K562 (cell line): Measurements from ENCODE around the gene ZNF8. TPM values are rescaled to one million over a fixed set of nuclear protein-coding genes. Genes with fewer than 3 reads are reported as not detected.
A peak's percentile ranks its signal among the peaks of the same experiment; 100 is the strongest.

ENCODE experiments used
- ATAC-seq: fragments of 200-7000 bp; cut with Tn5 transposase; 3 replicates; pipeline ENCODE4 v1.9.1; 2020; ENCODE audit warnings: moderate library complexity
- BruUV-seq: library from RNA; stranded (reverse); fragments of 400-500 nt; replicated peaks from 2 replicates; lab custom pipeline; 2021; lab: Mats Ljungman, UMichigan
- CTCF ChIA-PET: fragments of 300-600 bp; formaldehyde crosslinking; extraction: SDS; loops from one replicate; lab custom pipeline; 2021; ENCODE audit warnings: low intra/inter-chr PET ratio; lab: Yijun Ruan, JAX
- POLR2A ChIA-PET: fragments of 300-600, 350-650 bp; sonication (Branson Sonifier 250); formaldehyde crosslinking; extraction: SDS; loops from one replicate; lab custom pipeline; 2021; ENCODE audit warnings: antibody characterized with exemption, inconsistent platforms; lab: Yijun Ruan, JAX
- DNase-seq, 4 experiments: peaks; one replicate each; pipeline versions ENCODE4 v3.0.0 to v3.0.0-alpha.2; 2011 to 2018; ENCODE audit warnings: low spot score in 3 of 4, mixed read lengths in 3 of 4; ENCODE audit errors: extremely low read depth in 1 of 4
- FAIRE-seq: peaks from 2 replicates; lab custom pipeline; 2011; peaks lifted over from hg19 to GRCh38; lab: Jason Lieb, UNC
- H2AFZ ChIP-seq: 2 replicates; pipeline ENCODE4 v1.6.0; 2011; ENCODE audit warnings: low read depth, low read length, control low read depth, inconsistent platforms
- H3K27ac ChIP-seq: fragments of 200-600 bp; 3 replicates; pipeline ENCODE4 v1.8.0; 2011; ENCODE audit warnings: low read depth, mild to moderate bottlenecking, control low read depth, inconsistent platforms, low read length, moderate library complexity, mixed read lengths; ENCODE audit errors: extremely low read depth
- H3K27me3 ChIP-seq, 2 experiments: fragments of 300-600 bp in 1 of 2; 2 replicates in 1 of 2; 3 replicates in 1 of 2; pipeline versions ENCODE4 v1.6.0 to v1.8.0; 2011; ENCODE audit warnings: inconsistent platforms in 2 of 2, low read length in 2 of 2, mild to moderate bottlenecking in 1 of 2, mixed read lengths in 1 of 2, moderate library complexity in 1 of 2; ENCODE audit not compliant: control insufficient read depth in 2 of 2, insufficient read depth in 2 of 2
- H3K36me3 ChIP-seq: fragments of 300-600 bp; 3 replicates; pipeline ENCODE4 v1.8.0; 2011; ENCODE audit warnings: mild to moderate bottlenecking, low read length, inconsistent platforms; ENCODE audit not compliant: control insufficient read depth, insufficient read depth
- H3K4me1 ChIP-seq, 2 experiments: fragments of 200-600 bp in 1 of 2; replicated peaks in 1 of 2; 2 replicates in 1 of 2; 3 replicates in 1 of 2; pipeline versions ENCODE4 v1.5.1 to v1.8.0; 2011; ENCODE audit warnings: inconsistent platforms in 2 of 2, low read length in 2 of 2, mild to moderate bottlenecking in 1 of 2, mixed read lengths in 1 of 2, moderate library complexity in 1 of 2; ENCODE audit not compliant: control insufficient read depth in 2 of 2, insufficient read depth in 2 of 2
- H3K4me2 ChIP-seq: 2 replicates; pipeline ENCODE4 v1.6.1; 2011; ENCODE audit warnings: low read length, control low read depth, inconsistent platforms, mixed read lengths; ENCODE audit not compliant: insufficient read depth
- H3K4me3 ChIP-seq: fragments of 200-600 bp; sonication (generic), shearing (Covaris generic); 2 replicates; pipeline ENCODE4 v1.5.1; 2016; ENCODE audit warnings: control low read depth, inconsistent platforms
- H3K79me2 ChIP-seq: fragments of 200-600 bp; 3 replicates; pipeline ENCODE4 v1.8.0; 2011; ENCODE audit warnings: low read length, inconsistent platforms; ENCODE audit not compliant: control insufficient read depth, insufficient read depth
- H3K9ac ChIP-seq, 2 experiments: 2 replicates each; pipeline versions ENCODE4 v1.6.0 to v1.6.1; 2011; ENCODE audit warnings: low read depth in 2 of 2, low read length in 2 of 2, control low read depth in 1 of 2, inconsistent platforms in 1 of 2, mild to moderate bottlenecking in 1 of 2, mixed read lengths in 1 of 2; ENCODE audit not compliant: insufficient read depth in 1 of 2
- H3K9me1 ChIP-seq: one replicate; pipeline ENCODE4 v1.6.0; 2011; ENCODE audit warnings: inconsistent platforms, mild to moderate bottlenecking, low read length, moderate library complexity; ENCODE audit not compliant: control insufficient read depth, insufficient read depth
- H3K9me3 ChIP-seq: replicated peaks from 2 replicates; pipeline ENCODE4 v1.5.1; 2011; ENCODE audit warnings: low read depth, low read length, inconsistent platforms; ENCODE audit not compliant: control insufficient read depth, insufficient read depth
- H4K20me1 ChIP-seq: replicated peaks from 2 replicates; pipeline ENCODE4 v1.6.1; 2011; ENCODE audit warnings: low read length, inconsistent platforms, mixed read lengths; ENCODE audit not compliant: control insufficient read depth, insufficient read depth
- CTCF ChIP-seq, 3 experiments: IDR thresholded peaks in 2 of 3; conservative IDR thresholded peaks in 1 of 3; 2 replicates each; pipeline ENCODE4 v1.5.1; 2011 to 2012; ENCODE audit warnings: low read length in 3 of 3, mild to moderate bottlenecking in 3 of 3, control low read depth in 2 of 3, improper control_type of control experiment in 1 of 3, inconsistent platforms in 1 of 3, low read depth in 1 of 3, mixed read lengths in 1 of 3, moderate library complexity in 1 of 3; ENCODE audit not compliant: insufficient read depth in 2 of 3
- KHSRP ChIP-seq: fragments of 450-650 bp; IDR thresholded peaks from 2 replicates; pipeline ENCODE4 v1.6.1; 2017
- MEIS2 ChIP-seq: fragments of 450-650 bp; IDR thresholded peaks from 2 replicates; pipeline ENCODE4 v1.6.1; 2014; ENCODE audit warnings: mild to moderate bottlenecking; ENCODE audit not compliant: partially characterized antibody
- PKNOX1 ChIP-seq: fragments of 450-650 bp; IDR thresholded peaks from 2 replicates; pipeline ENCODE4 v1.6.1; 2016
- ZNF639 ChIP-seq, 2 experiments: fragments of 200-800 bp in 1 of 2; sonication (Bioruptor generic) in 1 of 2; sonication (generic) in 1 of 2; formaldehyde crosslinking in 1 of 2; IDR thresholded peaks in 1 of 2; conservative IDR thresholded peaks in 1 of 2; 2 replicates each; pipeline versions ENCODE4 v1.5.0 to v1.6.1; 2016 to 2020; ENCODE audit warnings: missing compliant biosample characterization in 1 of 2, missing genetic modification characterization in 1 of 2, missing genetic modification reagents in 1 of 2
- ZNF75A ChIP-seq: fragments of 450-650 bp; formaldehyde crosslinking; IDR thresholded peaks from 2 replicates; pipeline ENCODE4 v1.4.0; 2020; ENCODE audit warnings: mild to moderate bottlenecking
- ZNF830 ChIP-seq: fragments of 250-450 bp; sonication (Bioruptor Pico); IDR thresholded peaks from 2 replicates; pipeline ENCODE4 v1.5.0; 2021; ENCODE audit warnings: mild to moderate bottlenecking
- WGBS: fragments of 100-300 bp; shearing (Covaris generic); methylation state at CpG from one replicate; pipeline ENCODE4 v1.1.6; 2016; ENCODE audit warnings: low coverage, mixed read lengths; ENCODE audit not compliant: insufficient coverage; ENCODE audit errors: missing lambda C conversion rate; 5-methylcytosine and 5-hydroxymethylcytosine counted together
- in situ Hi-C: fragments of 300-500 bp; cut with MboI; formaldehyde crosslinking; loops from 4 replicates; pipeline ENCODE4 v1.15.0; 2018; ENCODE audit warnings: inconsistent platforms, mixed read lengths
- intact Hi-C: fragments of 100-400 bp; cut with micrococcal nuclease; formaldehyde crosslinking; loops from 2 replicates; pipeline ENCODE4 v1.14.2; 2022
- polyA plus RNA-seq, 8 experiments: library from polyadenylated mRNA; depleted of rRNA in 4 of 8; stranded (reverse) in 5 of 8; unstranded in 3 of 8; fragments of >200 nt; fragmentation: Nextera tagmentation in 2 of 8; fragmentation: Illumina TruSeq in 1 of 8; extraction: Ambion mirVana in 2 of 8; extraction: Trizol in 1 of 8; gene quantifications; 2 replicates each; pipeline versions ENCODE4 v1.2.1 to v1.2.3, GENCODE V29; 2011 to 2014; ENCODE audit warnings: inconsistent platforms in 1 of 8, missing spikeins in 1 of 8
- total RNA-seq, 7 experiments: library from RNA; depleted of rRNA in 6 of 7; stranded (reverse); fragments of >200 nt in 6 of 7; fragmentation: Illumina TruSeq in 2 of 7; extraction: Trizol in 2 of 7; gene quantifications; 2 replicates each; pipeline versions ENCODE4 v1.2.1 to v1.2.3, GENCODE V29; 2011 to 2021; ENCODE audit warnings: low replicate concordance in 1 of 7
- TF ChIP-seq, protein P1 (sequence below): fragments of 250-450 bp; sonication (Bioruptor Pico); IDR thresholded peaks from 2 replicates; pipeline ENCODE4 v1.5.1; 2021; ENCODE audit warnings: mild to moderate bottlenecking
- TF ChIP-seq, protein P2 (sequence below): sonication (generic); formaldehyde crosslinking; IDR thresholded peaks from 2 replicates; pipeline ENCODE4 v1.8.1; 2023; ENCODE audit warnings: mild to moderate bottlenecking, missing genetic modification reagents

Gene ZNF8
- total and polyA plus RNA-seq, 9 of the 15 experiments (the other 6 are each of a cell fraction or from before 2014, with no cell fraction given), result 0.71 to 7.7 (median 4.7) TPM

GRCh38 chr19:58338825-58339558, 60.2 kb downstream of the ZNF8 start:
- no peak overlapping the region for H3K9ac ChIP-seq
- H3K9me1 ChIP-seq, result no peaks in the 10 kb centered on the region
- no peaks in the 10 kb centered on the region for H4K20me1 ChIP-seq
- no peak overlapping the region for H3K4me3 ChIP-seq
- WGBS, result 88% methylated on average over 30 of the region's 30 CpGs
- POLR2A ChIA-PET, result interaction anchor here (0.6 kb wide), 1 partner anchor 35 kb away, joined by 4 read pairs; no protein-coding TSS in a partner anchor
- intact Hi-C loops, result no loop called here
- TF ChIP-seq, protein P1, sequence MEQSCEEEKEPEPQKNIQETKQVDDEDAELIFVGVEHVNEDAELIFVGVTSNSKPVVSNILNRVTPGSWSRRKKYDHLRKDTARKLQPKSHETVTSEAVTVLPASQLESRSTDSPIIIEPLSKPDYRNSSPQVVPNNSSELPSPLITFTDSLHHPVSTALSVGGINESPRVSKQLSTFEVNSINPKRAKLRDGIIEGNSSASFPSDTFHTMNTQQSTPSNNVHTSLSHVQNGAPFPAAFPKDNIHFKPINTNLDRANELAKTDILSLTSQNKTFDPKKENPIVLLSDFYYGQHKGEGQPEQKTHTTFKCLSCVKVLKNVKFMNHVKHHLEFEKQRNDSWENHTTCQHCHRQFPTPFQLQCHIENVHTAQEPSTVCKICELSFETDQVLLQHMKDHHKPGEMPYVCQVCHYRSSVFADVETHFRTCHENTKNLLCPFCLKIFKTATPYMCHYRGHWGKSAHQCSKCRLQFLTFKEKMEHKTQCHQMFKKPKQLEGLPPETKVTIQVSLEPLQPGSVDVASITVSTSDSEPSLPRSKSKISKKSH, result no peak
- no peak for TF ChIP-seq ZNF639 (CRISPR knock-in tag; conservative IDR thresholded peaks at IDR 0.05 in 1 of 2, IDR thresholded peaks at IDR 0.05 in 1 of 2)
- TF ChIP-seq ZNF830 (CRISPR knock-in tag), result no peak
- TF ChIP-seq, protein P2, sequence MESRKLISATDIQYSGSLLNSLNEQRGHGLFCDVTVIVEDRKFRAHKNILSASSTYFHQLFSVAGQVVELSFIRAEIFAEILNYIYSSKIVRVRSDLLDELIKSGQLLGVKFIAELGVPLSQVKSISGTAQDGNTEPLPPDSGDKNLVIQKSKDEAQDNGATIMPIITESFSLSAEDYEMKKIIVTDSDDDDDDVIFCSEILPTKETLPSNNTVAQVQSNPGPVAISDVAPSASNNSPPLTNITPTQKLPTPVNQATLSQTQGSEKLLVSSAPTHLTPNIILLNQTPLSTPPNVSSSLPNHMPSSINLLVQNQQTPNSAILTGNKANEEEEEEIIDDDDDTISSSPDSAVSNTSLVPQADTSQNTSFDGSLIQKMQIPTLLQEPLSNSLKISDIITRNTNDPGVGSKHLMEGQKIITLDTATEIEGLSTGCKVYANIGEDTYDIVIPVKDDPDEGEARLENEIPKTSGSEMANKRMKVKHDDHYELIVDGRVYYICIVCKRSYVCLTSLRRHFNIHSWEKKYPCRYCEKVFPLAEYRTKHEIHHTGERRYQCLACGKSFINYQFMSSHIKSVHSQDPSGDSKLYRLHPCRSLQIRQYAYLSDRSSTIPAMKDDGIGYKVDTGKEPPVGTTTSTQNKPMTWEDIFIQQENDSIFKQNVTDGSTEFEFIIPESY, result peak; percentile 51; the same call in 1 of the 2 replicates
- peak; percentile 51 for TF ChIP-seq PKNOX1
- peak in 2 of 3 experiments; percentile 23 to 31; a peak in 3 of 6 replicates for TF ChIP-seq CTCF (IDR thresholded peaks at IDR 0.05 in 2 of 3, conservative IDR thresholded peaks at IDR 0.05 in 1 of 3; ENCODE audit: insufficient read depth in 2 of 3, low read depth in 1 of 3, low read length in 3 of 3)
- peak; percentile 83 for TF ChIP-seq ZNF75A (CRISPR knock-in tag)
- TF ChIP-seq KHSRP, result no peak
- TF ChIP-seq MEIS2, result peak; percentile 83
- TF ChIP-seq, all 486 proteins: peak for 5
- in situ Hi-C loops, result no loop called here
- Histone ChIP-seq H3K36me3 (peaks cover 59% of the 10 kb centered on the region), H3K27me3 (no peaks in the 10 kb centered on the region), H3K27ac (no peak overlapping the region), H3K79me2 (no peaks in the 10 kb centered on the region), H3K4me1 (peaks cover 0 to 7% of the 10 kb centered on the region in 2 experiments; a peak in 1 of 5 replicates), H3K9me3 (peaks cover 2% of the 10 kb centered on the region; the same call in 1 of the 2 replicates), H3K4me2 (no peak overlapping the region), H2AFZ (no peak overlapping the region)
- BruUV-seq, result no TSS peak
- FAIRE-seq, result no peak
- DNase-seq, result peak in 2 of 4 experiments; percentile 27 to 37
- CTCF ChIA-PET, result no interaction called here
- peak; percentile 71 for ATAC-seq
